ENCODE measurements around the gene ZBTB44.
"Not testable (repeated sequence)": the region's sequence is repeated elsewhere in the genome, so short reads cannot be mapped to it uniquely, and the experiment has no call there.

DNA sequence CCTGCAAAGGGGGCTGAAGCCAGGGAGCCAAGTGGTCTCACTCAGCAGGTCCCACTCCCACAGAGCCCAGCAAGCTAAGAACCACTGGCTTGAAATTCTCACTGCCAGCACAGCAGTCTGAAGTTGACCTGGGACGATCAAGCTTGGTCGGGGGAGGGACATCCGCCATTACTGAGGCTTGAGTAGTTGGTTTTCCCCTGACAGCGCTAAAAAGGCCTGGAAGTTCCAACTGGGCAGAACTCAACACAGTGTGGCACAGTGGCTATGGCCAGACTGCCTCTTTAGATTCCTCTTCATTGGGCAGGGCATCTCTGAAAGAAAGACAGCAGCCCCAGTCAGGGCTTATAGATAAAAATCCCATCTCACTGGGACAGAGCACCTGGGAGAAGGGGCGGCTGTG, 64.8 kb downstream of the ZBTB44 start:
- TF ChIP-seq, protein P1, sequence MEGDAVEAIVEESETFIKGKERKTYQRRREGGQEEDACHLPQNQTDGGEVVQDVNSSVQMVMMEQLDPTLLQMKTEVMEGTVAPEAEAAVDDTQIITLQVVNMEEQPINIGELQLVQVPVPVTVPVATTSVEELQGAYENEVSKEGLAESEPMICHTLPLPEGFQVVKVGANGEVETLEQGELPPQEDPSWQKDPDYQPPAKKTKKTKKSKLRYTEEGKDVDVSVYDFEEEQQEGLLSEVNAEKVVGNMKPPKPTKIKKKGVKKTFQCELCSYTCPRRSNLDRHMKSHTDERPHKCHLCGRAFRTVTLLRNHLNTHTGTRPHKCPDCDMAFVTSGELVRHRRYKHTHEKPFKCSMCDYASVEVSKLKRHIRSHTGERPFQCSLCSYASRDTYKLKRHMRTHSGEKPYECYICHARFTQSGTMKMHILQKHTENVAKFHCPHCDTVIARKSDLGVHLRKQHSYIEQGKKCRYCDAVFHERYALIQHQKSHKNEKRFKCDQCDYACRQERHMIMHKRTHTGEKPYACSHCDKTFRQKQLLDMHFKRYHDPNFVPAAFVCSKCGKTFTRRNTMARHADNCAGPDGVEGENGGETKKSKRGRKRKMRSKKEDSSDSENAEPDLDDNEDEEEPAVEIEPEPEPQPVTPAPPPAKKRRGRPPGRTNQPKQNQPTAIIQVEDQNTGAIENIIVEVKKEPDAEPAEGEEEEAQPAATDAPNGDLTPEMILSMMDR (conservative IDR thresholded peaks at IDR 0.05; ENCODE audit: low read length) = not testable (repeated sequence)
- TF ChIP-seq EZH2phosphoT487 (IDR thresholded peaks at IDR 0.05; ENCODE audit: borderline replicate concordance) = not testable (repeated sequence)
